ENCODE data around the gene SKAP1. TPM values are rescaled to one million over a fixed set of nuclear protein-coding genes. Genes with fewer than 3 reads are reported as not detected.
"Not testable (repeated sequence)": the region's sequence is repeated elsewhere in the genome, so short reads cannot be mapped to it uniquely, and the experiment has no call there.

The SKAP1 gene
- total RNA-seq, 1 donor from 2014 or later, result 5.1 TPM

GRCh38 chr17:48192321-48192731, 237.7 kb downstream of the SKAP1 start:
- ATAC-seq, result no peak
- Histone ChIP-seq H3K36me3 (no peaks in the 10 kb centered on the region), H3K9me3 (no peaks in the 10 kb centered on the region), H3K27me3 (peaks cover 7% of the 10 kb centered on the region), H3K27ac (no peak overlapping the region), H3K4me1 (no peaks in the 10 kb centered on the region), H3K4me3 (no peak overlapping the region)
- intact Hi-C loops (cut with DNase I), result no loop called here
- no peak for DNase-seq
- no peak for TF ChIP-seq CTCF (IDR thresholded peaks at IDR 0.05)

- intact Hi-C loops (cut with DNase I), result no loop called here
- ATAC-seq (no peak), DNase-seq (no peak)
- Histone ChIP-seq H3K27me3 (no peaks in the 10 kb centered on the region), H3K36me3 (no peaks in the 10 kb centered on the region), H3K4me3 (no peak overlapping the region), H3K27ac (no peak overlapping the region), H3K4me1 (no peaks in the 10 kb centered on the region), H3K9me3 (no peaks in the 10 kb centered on the region)
- TF ChIP-seq CTCF (IDR thresholded peaks at IDR 0.05), result no peak
Observed at GRCh38 chr17:48191362-48191761, 238.7 kb downstream of the SKAP1 start.

GRCh38 chr17:48190871-48191270, 239.1 kb downstream of the SKAP1 start:
- H3K4me3 ChIP-seq, result no peak overlapping the region
- no peak for TF ChIP-seq CTCF (IDR thresholded peaks at IDR 0.05)
- H3K4me1 ChIP-seq, result no peaks in the 10 kb centered on the region
- DNase-seq (no peak), ATAC-seq (no peak)
- intact Hi-C loops (cut with DNase I), result no loop called here
- no peaks in the 10 kb centered on the region for H3K36me3 ChIP-seq
- no peak overlapping the region for H3K27ac ChIP-seq
- no peaks in the 10 kb centered on the region for H3K9me3 ChIP-seq
- no peaks in the 10 kb centered on the region for H3K27me3 ChIP-seq

GRCh38 chr17:48187872-48188608, 242.0 kb downstream of the SKAP1 start:
- H3K9me3 ChIP-seq, result no peaks in the 10 kb centered on the region

GRCh38 chr17:48186317-48186716, 243.7 kb downstream of the SKAP1 start:
- H3K4me3 ChIP-seq; DNase-seq; intact Hi-C loops (cut with DNase I); H3K36me3 ChIP-seq; H3K9me3 ChIP-seq; H3K4me1 ChIP-seq; H3K27ac ChIP-seq; ATAC-seq: not testable (repeated sequence)
- H3K27me3 ChIP-seq, result peaks cover 20% of the 10 kb centered on the region

More at GRCh38 chr17:48187872-48188608, 242.0 kb downstream of the SKAP1 start:
- ATAC-seq (no peak), DNase-seq (no peak)
- H3K4me1 ChIP-seq, result no peaks in the 10 kb centered on the region
- intact Hi-C loops (cut with DNase I), result no loop called here
- no peaks in the 10 kb centered on the region for H3K36me3 ChIP-seq
- no peak overlapping the region for H3K27ac ChIP-seq
- H3K27me3 ChIP-seq, result peaks cover 14% of the 10 kb centered on the region
- no peak for TF ChIP-seq CTCF (IDR thresholded peaks at IDR 0.05)
- no peak overlapping the region for H3K4me3 ChIP-seq

GRCh38 chr17:48184721-48185120, 245.3 kb downstream of the SKAP1 start:
- Histone ChIP-seq H3K27ac (no peak overlapping the region), H3K9me3 (no peaks in the 10 kb centered on the region), H3K4me1 (no peaks in the 10 kb centered on the region), H3K27me3 (peaks cover 25% of the 10 kb centered on the region), H3K4me3 (no peak overlapping the region), H3K36me3 (no peaks in the 10 kb centered on the region)
- TF ChIP-seq CTCF (IDR thresholded peaks at IDR 0.05), result no peak
- intact Hi-C loops (cut with DNase I), result no loop called here
- ATAC-seq, result no peak
- DNase-seq, result no peak
